DND-41 (cell line): ENCODE measurements around the gene ALAS2.

Experiments
- CTCF ChIP-seq: IDR thresholded peaks from 2 replicates; pipeline ENCODE4 v1.5.1; 2012; ENCODE audit warnings: borderline replicate concordance, low read length, moderate library complexity, mild to moderate bottlenecking; ENCODE audit not compliant: poor library complexity, severe bottlenecking; ENCODE audit errors: extremely low read depth
- EZH2 ChIP-seq: IDR thresholded peaks from 3 replicates; pipeline ENCODE4 v1.6.1; 2012; ENCODE audit warnings: borderline replicate concordance, low read depth, mild to moderate bottlenecking, moderate library complexity, low read length, inconsistent platforms; ENCODE audit not compliant: severe bottlenecking

GRCh38 chrX:55030271-55031205, at the start of gene ALAS2:
- TF ChIP-seq CTCF: no peak
- no peak for TF ChIP-seq EZH2
